Loucy (cell line): ENCODE measurements around the gene AQP5.

Source experiments
- H2AFZ ChIP-seq: fragments of 200-600 bp; sonication (generic); 2 replicates; pipeline ENCODE4 v1.6.0; 2016; ENCODE audit warnings: antibody characterized with exemption, mild to moderate bottlenecking, low read length, moderate library complexity
- H3F3A ChIP-seq: fragments of 200-600 bp; 2 replicates; pipeline ENCODE4 v1.6.0; 2016; ENCODE audit warnings: antibody characterized with exemption, low read depth, mild to moderate bottlenecking
- H3K27me3 ChIP-seq: fragments of 200-600 bp; sonication (generic); 2 replicates; pipeline ENCODE4 v1.6.1; 2014; ENCODE audit warnings: low read length, mild to moderate bottlenecking; ENCODE audit not compliant: insufficient read depth, poor library complexity, severe bottlenecking
- H3K36me3 ChIP-seq: fragments of 200-600 bp; sonication (generic); 2 replicates; pipeline ENCODE4 v1.6.1; 2016; ENCODE audit warnings: low read length; ENCODE audit not compliant: insufficient read depth
- H3K4me1 ChIP-seq: fragments of 200-600 bp; sonication (generic); 2 replicates; pipeline ENCODE4 v1.5.1; 2014; ENCODE audit warnings: low read length, mild to moderate bottlenecking; ENCODE audit not compliant: insufficient read depth, poor library complexity, severe bottlenecking
- H3K4me2 ChIP-seq: fragments of 200-600 bp; sonication (generic); 2 replicates; pipeline ENCODE4 v1.6.0; 2014; ENCODE audit warnings: antibody characterized with exemption, low read length, low read depth, mild to moderate bottlenecking; ENCODE audit not compliant: poor library complexity, severe bottlenecking
- H3K4me3 ChIP-seq: fragments of 200-600 bp; sonication (generic); 2 replicates; pipeline ENCODE4 v1.5.1; 2014; ENCODE audit warnings: low read length, mild to moderate bottlenecking, mixed read lengths; ENCODE audit not compliant: poor library complexity, severe bottlenecking
- H3K79me2 ChIP-seq: fragments of 200-600 bp; sonication (generic); 2 replicates; pipeline ENCODE4 v1.6.1; 2014; ENCODE audit warnings: low read length; ENCODE audit not compliant: insufficient read depth
- H3K9ac ChIP-seq: fragments of 200-600 bp; sonication (generic); 2 replicates; pipeline ENCODE4 v1.6.0; 2014; ENCODE audit warnings: mild to moderate bottlenecking, low read depth, low read length, moderate library complexity; ENCODE audit not compliant: poor library complexity, severe bottlenecking
- H3K9me2 ChIP-seq: fragments of 200-600 bp; sonication (generic); replicated peaks from 2 replicates; pipeline ENCODE4 v1.6.1; 2016; ENCODE audit warnings: low read depth, low read length, mixed read lengths
- H3K9me3 ChIP-seq: fragments of 200-600 bp; sonication (generic); 2 replicates; pipeline ENCODE4 v1.6.1; 2014; ENCODE audit warnings: mild to moderate bottlenecking, antibody characterized with exemption, low read length, low read depth; ENCODE audit not compliant: insufficient read depth
- H4K20me1 ChIP-seq: fragments of 200-600 bp; sonication (generic); 2 replicates; pipeline ENCODE4 v1.6.0; 2014; ENCODE audit warnings: antibody characterized with exemption, low read length, mild to moderate bottlenecking; ENCODE audit not compliant: insufficient read depth, poor library complexity, severe bottlenecking
- CTCF ChIP-seq: fragments of 200-600 bp; sonication (generic); conservative IDR thresholded peaks from 2 replicates; pipeline ENCODE4 v1.5.1; 2014; ENCODE audit warnings: mild to moderate bottlenecking, antibody characterized with exemption, low read length
- EZH2phosphoT487 ChIP-seq: fragments of 200-600 bp; IDR thresholded peaks from 2 replicates; pipeline ENCODE4 v1.6.1; 2018; ENCODE audit warnings: antibody characterized with exemption, mild to moderate bottlenecking, moderate library complexity, borderline replicate concordance

The AQP5 gene

DNA sequence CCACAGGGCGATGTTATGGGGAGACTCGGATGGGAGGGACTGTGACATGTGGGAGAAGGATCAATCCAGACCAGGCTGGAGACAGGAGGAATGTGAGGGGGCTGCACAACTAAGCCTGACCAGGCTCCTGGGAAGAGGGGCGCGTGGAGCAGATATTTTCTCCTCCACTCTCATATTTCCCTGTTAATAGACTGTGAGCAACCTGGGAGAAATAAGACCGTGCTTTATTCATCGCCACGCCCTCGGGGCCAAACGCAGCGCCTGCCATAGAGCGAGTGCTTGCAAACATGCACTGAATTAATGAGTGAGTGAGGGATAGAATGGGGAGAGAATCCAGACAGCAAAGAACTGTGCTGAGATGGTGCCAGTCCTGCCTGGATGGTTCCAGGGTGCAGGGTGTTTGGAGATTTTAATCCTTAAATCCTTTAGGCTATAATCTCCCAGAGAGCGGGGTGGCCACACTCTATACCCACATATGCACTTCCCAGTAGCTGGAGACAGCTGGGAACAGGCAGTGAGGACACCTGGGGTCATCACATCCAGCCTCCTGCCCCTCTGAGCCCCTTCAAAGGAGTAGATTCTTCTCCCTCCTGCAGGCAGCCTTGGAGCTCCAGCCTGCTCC lies 44.4 kb upstream of the AQP5 start:
- Histone ChIP-seq H3K36me3 (no peaks in the 10 kb centered on the region), H2AFZ (no peak overlapping the region), H3K9me2 (no peaks in the 10 kb centered on the region), H3K4me2 (no peak overlapping the region), H3K79me2 (no peaks in the 10 kb centered on the region), H3F3A (no peaks in the 10 kb centered on the region), H3K9ac (no peak overlapping the region), H3K9me3 (no peaks in the 10 kb centered on the region), H3K4me1 (no peaks in the 10 kb centered on the region), H3K27me3 (no peaks in the 10 kb centered on the region), H4K20me1 (no peaks in the 10 kb centered on the region), H3K4me3 (no peak overlapping the region)
- TF ChIP-seq EZH2phosphoT487 (no peak), CTCF (no peak)

GRCh38 chr12:49917788-49918173 lies 43.9 kb upstream of the AQP5 start:
- Histone ChIP-seq H3K27me3 (no peaks in the 10 kb centered on the region), H3K4me3 (no peak overlapping the region), H3K9me3 (no peaks in the 10 kb centered on the region), H3F3A (no peaks in the 10 kb centered on the region), H3K9me2 (no peaks in the 10 kb centered on the region), H3K4me1 (no peaks in the 10 kb centered on the region), H3K4me2 (no peak overlapping the region), H3K36me3 (no peaks in the 10 kb centered on the region), H4K20me1 (no peaks in the 10 kb centered on the region), H2AFZ (no peak overlapping the region), H3K9ac (no peak overlapping the region), H3K79me2 (no peaks in the 10 kb centered on the region)
- TF ChIP-seq CTCF: no peak

DNA sequence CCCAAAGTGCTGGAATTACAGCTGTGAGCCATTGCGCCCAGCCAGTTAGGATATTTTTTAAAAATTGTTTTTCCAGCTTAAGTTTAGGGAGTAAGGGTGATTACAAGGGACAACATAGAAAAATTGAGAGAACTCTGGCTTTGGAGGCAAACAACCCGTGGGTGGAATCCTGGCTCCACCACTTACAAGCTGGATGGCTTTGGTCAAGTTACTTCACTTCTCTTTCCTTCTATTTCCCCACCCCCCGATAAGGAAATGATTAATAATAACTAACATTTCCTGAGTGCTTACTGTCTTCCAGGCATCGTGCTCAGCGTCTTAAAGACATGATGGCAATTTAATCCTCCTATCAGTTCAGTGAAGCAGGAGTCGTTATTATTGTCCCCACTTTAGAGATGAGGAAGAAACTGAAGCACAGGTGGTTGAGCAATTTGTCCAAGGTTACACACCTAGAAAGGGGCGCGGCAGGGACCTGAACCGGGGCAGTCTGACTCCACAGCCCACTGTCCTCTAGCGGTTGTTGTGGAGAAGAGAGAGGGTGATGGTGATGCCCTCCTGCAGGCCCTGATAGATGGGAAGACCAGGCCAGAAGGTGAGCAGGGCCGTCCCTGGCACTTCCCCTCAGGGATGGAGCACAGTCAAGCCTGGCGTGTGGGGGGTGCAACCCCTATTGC lies 41.3 kb upstream of the AQP5 start:
- H3K79me2 ChIP-seq: no peaks in the 10 kb centered on the region
- no peaks in the 10 kb centered on the region for H3K4me1 ChIP-seq
- no peak overlapping the region for H3K9ac ChIP-seq
- H3K27me3 ChIP-seq: no peaks in the 10 kb centered on the region
- H3K4me3 ChIP-seq: no peak overlapping the region
- H4K20me1 ChIP-seq: no peaks in the 10 kb centered on the region
- H3K9me2 ChIP-seq: no peaks in the 10 kb centered on the region
- H3K36me3 ChIP-seq: no peaks in the 10 kb centered on the region
- no peak for TF ChIP-seq CTCF
- TF ChIP-seq EZH2phosphoT487: no peak
- H3F3A ChIP-seq: no peaks in the 10 kb centered on the region
- H3K4me2 ChIP-seq: no peak overlapping the region
- H3K9me3 ChIP-seq: no peaks in the 10 kb centered on the region
- H2AFZ ChIP-seq: no peak overlapping the region
